Subcutaneous adipose tissue (tissue), 4 donors: Measurements from ENCODE around the gene GJD3. TPM values are rescaled to one million over a fixed set of nuclear protein-coding genes. Genes with fewer than 3 reads are reported as not detected.

ENCODE experiments used
- CTCF ChIP-seq: fragments of 450-650 bp; IDR thresholded peaks from one replicate; pipeline ENCODE4 v1.5.1; 2016; ENCODE audit warnings: low read depth, mild to moderate bottlenecking, control low read depth, antibody characterized with exemption, moderate library complexity
- total RNA-seq, 4 donors: library from RNA; depleted of rRNA; stranded (reverse); fragments of >200 nt; gene quantifications; one replicate each; pipeline ENCODE4 v1.1.0, GENCODE V29; 2016

Gene GJD3
- total RNA-seq, 4 donors from 2014 or later: 0.94 TPM; not detected in 3

- TF ChIP-seq CTCF: no peak
Measured at GRCh38 chr17:40323391-40324381, 40.9 kb downstream of the GJD3 start.

- TF ChIP-seq CTCF: no peak
Measured at GRCh38 chr17:40322358-40323315, 41.9 kb downstream of the GJD3 start.

- no peak for TF ChIP-seq CTCF
Measured at GRCh38 chr17:40321961-40322357, 42.6 kb downstream of the GJD3 start.

- no peak for TF ChIP-seq CTCF
Measured at GRCh38 chr17:40321524-40321929, 43.0 kb downstream of the GJD3 start.

GRCh38 chr17:40320756-40321523 is 43.6 kb downstream of the GJD3 start:
- no peak for TF ChIP-seq CTCF

- TF ChIP-seq CTCF: no peak
Measured at GRCh38 chr17:40319651-40320540, 44.6 kb downstream of the GJD3 start.
